GM12892 (cell line): Measurements from ENCODE around the gene SLC29A3.
"Not testable (repeated sequence)": the region's sequence is repeated elsewhere in the genome, so short reads cannot be mapped to it uniquely, and the experiment has no call there.

Experiments
- POLR2A ChIP-seq: IDR thresholded peaks from 2 replicates; pipeline ENCODE4 v1.6.1; 2011; ENCODE audit warnings: low read depth, low read length, control low read depth
- POLR2AphosphoS5 ChIP-seq: IDR thresholded peaks from 2 replicates; pipeline ENCODE4 v1.6.1; 2011; ENCODE audit warnings: low read depth, low read length, control low read depth

- not testable (repeated sequence) for TF ChIP-seq POLR2AphosphoS5, POLR2A
Observed at GRCh38 chr10:71296811-71297210, 22.2 kb upstream of the SLC29A3 start.
